Fibroblast of mammary gland (primary cell): ENCODE data around the gene PRDM16.

ENCODE experiments used
- DNase-seq: peaks from one replicate; pipeline ENCODE4 v3.0.0-alpha.2; 2010; ENCODE audit warnings: low read depth
- H3K4me3 ChIP-seq: 2 replicates; pipeline ENCODE4 v1.5.1; 2011; ENCODE audit warnings: low read depth, mild to moderate bottlenecking, low read length, moderate library complexity; ENCODE audit not compliant: control insufficient read depth
- CTCF ChIP-seq: conservative IDR thresholded peaks from 2 replicates; pipeline ENCODE4 v1.5.1; 2011; ENCODE audit warnings: low read depth, low read length, inconsistent platforms; ENCODE audit not compliant: control insufficient read depth, insufficient read depth

The PRDM16 gene

GRCh38 chr1:3267550-3268270 is 198.7 kb downstream of the PRDM16 start:
- H3K4me3 ChIP-seq: no peak overlapping the region
- DNase-seq: no peak
- no peak for TF ChIP-seq CTCF

- H3K4me3 ChIP-seq: no peak overlapping the region
- TF ChIP-seq CTCF: no peak
- no peak for DNase-seq
Observed at GRCh38 chr1:3268281-3268680, 199.3 kb downstream of the PRDM16 start.

GRCh38 chr1:3270403-3271245 is 201.6 kb downstream of the PRDM16 start:
- TF ChIP-seq CTCF: no peak
- H3K4me3 ChIP-seq: no peak overlapping the region
- DNase-seq: no peak

- no peak overlapping the region for H3K4me3 ChIP-seq
- DNase-seq: no peak
- TF ChIP-seq CTCF: no peak
Observed at GRCh38 chr1:3271866-3272265, 202.9 kb downstream of the PRDM16 start.

GRCh38 chr1:3272321-3273045 is 203.5 kb downstream of the PRDM16 start:
- no peak for DNase-seq
- H3K4me3 ChIP-seq: no peak overlapping the region
- no peak for TF ChIP-seq CTCF

GRCh38 chr1:3273447-3273846 is 204.4 kb downstream of the PRDM16 start:
- DNase-seq: no peak
- no peak overlapping the region for H3K4me3 ChIP-seq
- no peak for TF ChIP-seq CTCF
